Activated CD4-positive, alpha-beta T cell treated with anti-CD3 and anti-CD28 coated beads for 48 hours (primary cell): ENCODE measurements around the gene PKNOX1.
"Not testable (repeated sequence)": the region's sequence is repeated elsewhere in the genome, so short reads cannot be mapped to it uniquely, and the experiment has no call there.

ENCODE experiments used
- DNase-seq: peaks from one replicate; pipeline ENCODE4 v3.0.0-alpha.2; 2020

PKNOX1 gene

GRCh38 chr21:43062955-43063664, 88.7 kb downstream of the PKNOX1 start:
- DNase-seq: not testable (repeated sequence)

DNA sequence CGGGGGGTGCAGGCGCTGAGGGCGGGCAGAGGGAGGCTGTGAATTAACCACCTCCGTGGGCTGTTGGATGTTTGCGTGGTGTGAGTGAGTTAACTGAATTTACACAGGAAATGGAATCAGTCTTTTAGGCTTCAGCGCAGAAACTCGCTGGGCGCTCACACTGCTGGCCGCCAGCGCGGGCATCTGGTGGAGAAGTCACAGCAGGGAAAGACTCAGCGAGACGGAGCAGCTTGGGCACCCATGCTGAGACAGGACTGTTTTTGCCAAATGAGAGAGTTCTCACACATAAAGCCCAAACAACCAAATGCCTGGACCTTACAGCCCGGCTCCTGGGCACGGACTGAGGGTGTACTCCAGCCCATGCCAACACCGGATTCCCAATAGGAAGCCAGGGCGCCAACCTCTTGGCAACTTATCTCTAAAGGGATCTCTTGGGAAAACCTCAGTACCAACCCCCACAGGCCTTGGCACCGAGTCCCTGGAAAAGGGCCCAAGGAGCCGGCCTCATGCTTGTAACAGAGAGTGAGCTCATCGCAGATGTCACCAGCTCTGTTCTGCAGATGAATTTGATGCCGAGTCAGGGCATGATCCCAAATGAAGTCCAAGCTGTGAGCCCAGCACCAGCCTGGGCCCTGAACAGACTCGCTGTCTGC, 90.0 kb downstream of the PKNOX1 start:
- not testable (repeated sequence) for DNase-seq

- DNase-seq: not testable (repeated sequence)
Observed at GRCh38 chr21:43065991-43066390, 91.6 kb downstream of the PKNOX1 start.

GRCh38 chr21:43066690-43067089, 92.3 kb downstream of the PKNOX1 start:
- not testable (repeated sequence) for DNase-seq

DNA sequence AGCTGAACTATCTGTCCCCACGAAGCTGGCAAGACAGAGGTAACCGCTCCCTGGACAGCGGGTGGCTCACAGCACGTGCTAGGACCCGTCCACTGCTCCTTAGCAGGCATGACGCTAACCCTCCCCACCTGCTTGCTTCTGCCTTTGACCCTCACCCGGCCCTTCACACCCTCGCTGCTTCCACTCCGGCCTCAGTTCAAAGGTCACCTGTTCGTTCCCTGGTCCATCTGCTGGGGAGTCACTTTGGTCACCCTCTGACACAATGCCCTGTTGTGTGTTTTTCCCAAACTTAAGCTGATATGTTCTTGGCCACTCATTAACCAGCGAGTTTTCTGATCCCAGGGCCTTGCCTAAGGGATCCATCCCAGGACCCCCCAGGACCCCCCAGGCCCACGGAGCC, 93.7 kb downstream of the PKNOX1 start:
- not testable (repeated sequence) for DNase-seq

DNA sequence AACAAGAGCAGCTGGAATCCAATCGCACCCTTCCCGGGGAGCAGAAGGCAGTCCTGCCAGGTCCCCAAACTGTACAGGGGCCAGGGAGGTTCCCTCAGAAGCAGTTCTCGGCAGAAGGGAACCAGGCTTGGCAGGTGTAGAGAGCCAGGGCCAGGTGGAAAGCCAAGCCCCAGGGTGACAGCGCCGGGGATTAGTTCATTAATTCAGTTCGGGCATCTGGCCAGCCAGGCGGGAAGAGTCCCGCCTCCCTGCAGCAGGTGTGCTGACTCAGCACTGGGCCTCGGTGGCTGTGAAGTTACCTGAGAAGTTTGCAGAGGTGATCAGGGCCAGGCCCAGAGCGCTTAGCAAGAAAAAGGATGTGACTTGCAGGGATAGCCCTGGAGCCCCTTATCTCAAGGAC, 95.3 kb downstream of the PKNOX1 start:
- not testable (repeated sequence) for DNase-seq

- not testable (repeated sequence) for DNase-seq
Observed at GRCh38 chr21:43072742-43073141, 98.4 kb downstream of the PKNOX1 start.

DNA sequence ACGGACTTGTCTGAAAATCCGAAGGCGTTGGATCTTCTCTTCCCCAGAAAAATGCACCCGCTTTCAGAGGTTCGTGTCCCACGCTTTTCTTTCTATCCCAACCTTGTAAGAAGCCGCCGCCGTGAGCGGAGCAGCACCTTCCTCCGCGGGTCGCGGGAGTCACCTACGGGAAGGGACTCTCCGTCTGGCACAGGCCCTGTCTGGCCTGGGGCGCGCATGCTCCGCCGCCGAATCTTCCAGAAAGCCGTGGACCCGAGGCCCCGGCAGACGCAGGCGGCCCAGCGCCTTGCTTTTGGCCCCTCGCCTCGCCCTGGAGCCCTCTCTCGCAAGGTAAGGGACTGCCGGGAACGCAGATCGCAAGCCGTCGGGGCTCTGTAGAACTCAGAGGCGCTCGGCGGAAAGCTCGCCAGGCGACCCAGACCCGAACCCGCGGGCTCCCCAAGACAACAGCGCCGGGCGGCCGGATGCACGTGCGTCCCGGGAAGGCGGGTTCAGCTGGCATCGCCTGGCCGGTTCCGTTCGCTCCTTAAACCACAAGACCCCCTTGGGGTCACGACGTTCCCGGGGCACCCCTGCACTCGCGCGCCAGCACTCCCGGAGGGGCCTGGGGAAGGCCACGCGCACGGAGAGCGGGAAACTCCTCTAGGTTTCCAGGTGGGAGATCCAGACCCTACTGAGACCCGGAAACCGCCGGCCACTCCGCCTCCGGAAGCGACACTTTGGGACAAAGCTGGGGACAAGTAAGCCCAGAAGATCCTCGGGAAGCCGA, 100.2 kb downstream of the PKNOX1 start:
- not testable (repeated sequence) for DNase-seq

DNA sequence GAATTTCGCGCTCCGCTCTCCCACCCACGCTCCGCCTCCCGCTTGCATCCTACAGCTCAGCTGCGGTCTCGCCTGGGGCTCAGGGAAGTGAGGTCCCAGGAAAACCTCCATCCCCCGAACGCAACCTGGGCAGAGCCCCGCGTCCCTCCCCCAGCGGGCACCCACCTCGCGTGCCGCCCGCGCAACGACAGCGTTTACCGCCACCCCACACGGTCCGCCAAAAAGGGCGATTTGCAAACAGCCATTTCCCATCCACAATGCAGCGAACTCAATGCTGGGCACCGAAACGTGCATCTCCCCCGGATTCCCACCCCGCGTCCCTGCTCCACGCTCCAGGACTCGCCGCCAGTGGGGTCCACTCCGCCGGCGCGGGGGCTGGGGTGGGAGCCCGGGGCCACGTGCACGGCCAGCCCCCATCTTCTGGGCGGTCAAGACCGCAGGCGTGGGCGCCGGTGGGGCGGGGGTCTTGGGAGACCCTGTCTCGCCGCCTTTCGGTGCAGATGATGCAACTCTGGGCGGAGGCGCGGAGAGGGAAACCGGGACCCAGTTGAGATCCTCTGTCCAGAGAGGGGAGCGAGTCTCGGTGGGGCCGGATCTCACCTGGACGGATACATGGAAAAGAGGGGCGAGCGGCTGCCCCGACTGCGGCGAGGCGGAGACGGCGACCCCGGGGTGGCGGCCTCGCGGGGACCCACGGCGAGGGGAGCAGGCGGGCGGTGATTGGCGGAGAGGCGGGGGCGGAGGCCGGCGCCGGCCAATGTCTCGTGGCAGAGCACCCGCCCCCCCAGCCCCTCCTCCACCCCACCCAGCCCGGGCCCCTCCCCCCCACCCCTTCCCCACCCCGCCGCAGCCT, 101.0 kb downstream of the PKNOX1 start, which contains the start of gene CBS:
TSS of gene CBS (minus strand) at position 666 of the 853 bp plus-strand sequence. CDS start 3,642 bp downstream, outside the sequence.
- DNase-seq: not testable (repeated sequence)

DNA sequence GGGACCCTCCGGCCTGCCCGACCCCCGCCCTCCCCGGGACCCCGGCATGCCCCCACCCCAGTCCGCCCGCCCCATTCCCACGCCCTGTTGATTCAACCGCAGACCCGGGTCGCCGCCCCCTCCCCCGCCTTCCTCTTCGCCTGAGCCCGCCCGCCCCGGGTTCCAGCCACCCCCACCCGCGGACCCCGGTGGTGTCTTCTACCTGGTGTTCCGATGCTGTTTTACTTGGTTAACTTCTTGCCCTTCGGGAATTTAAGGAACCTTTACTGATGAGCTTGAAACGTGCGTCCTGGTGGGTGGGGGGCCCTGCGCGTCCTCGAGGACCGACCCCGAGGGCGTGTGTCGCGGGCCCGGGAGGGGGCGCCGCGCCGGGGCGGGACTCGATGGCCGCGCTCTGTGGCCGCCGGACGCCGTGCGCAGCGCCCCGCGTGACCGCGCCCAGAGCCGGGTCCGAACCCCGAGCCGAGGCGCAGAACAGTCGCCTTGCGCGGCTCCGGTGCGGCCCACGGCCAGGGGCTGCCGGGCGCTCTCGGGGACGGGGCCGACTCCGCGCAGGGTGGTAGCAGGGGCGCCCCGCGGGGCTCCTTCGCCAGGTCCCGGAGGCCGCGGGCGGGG, 101.8 kb downstream of the PKNOX1 start:
- not testable (repeated sequence) for DNase-seq

- not testable (repeated sequence) for DNase-seq
Observed at GRCh38 chr21:43076643-43077042, 102.3 kb downstream of the PKNOX1 start.

- DNase-seq: not testable (repeated sequence)
Observed at GRCh38 chr21:43082587-43083300, 108.4 kb downstream of the PKNOX1 start.
